Activated T-cell treated with anti-CD3 and anti-CD28 coated beads, Interleukin-2, amount 50 U/mL, for 24 hours (primary cell): ENCODE results near the gene RP9.
A peak's percentile ranks its signal among the peaks of the same experiment; 100 is the strongest.
"Not testable (repeated sequence)": the region's sequence is repeated elsewhere in the genome, so short reads cannot be mapped to it uniquely, and the experiment has no call there.

ENCODE experiments used
- DNase-seq: peaks from one replicate; pipeline ENCODE4 v3.0.0-alpha.2; 2020
- H3K27ac Mint-ChIP-seq: 2 replicates; pipeline ENCODE4 v1.8.0; 2020; ENCODE audit warnings: mild to moderate bottlenecking, mixed read lengths
- H3K27me3 Mint-ChIP-seq: 2 replicates; pipeline ENCODE4 v1.8.0; 2020; ENCODE audit warnings: mixed read lengths
- H3K36me3 Mint-ChIP-seq: 2 replicates; pipeline ENCODE4 v1.8.0; 2020; ENCODE audit warnings: low read depth, mixed read lengths
- H3K4me1 Mint-ChIP-seq: 2 replicates; pipeline ENCODE4 v1.8.0; 2020; ENCODE audit warnings: low read depth, mixed read lengths
- H3K4me3 Mint-ChIP-seq: 2 replicates; pipeline ENCODE4 v1.8.0; 2020; ENCODE audit warnings: mild to moderate bottlenecking, moderate library complexity, mixed read lengths
- H3K9me3 Mint-ChIP-seq: 2 replicates; pipeline ENCODE4 v1.8.0; 2020; ENCODE audit warnings: mixed read lengths

Gene RP9

DNA sequence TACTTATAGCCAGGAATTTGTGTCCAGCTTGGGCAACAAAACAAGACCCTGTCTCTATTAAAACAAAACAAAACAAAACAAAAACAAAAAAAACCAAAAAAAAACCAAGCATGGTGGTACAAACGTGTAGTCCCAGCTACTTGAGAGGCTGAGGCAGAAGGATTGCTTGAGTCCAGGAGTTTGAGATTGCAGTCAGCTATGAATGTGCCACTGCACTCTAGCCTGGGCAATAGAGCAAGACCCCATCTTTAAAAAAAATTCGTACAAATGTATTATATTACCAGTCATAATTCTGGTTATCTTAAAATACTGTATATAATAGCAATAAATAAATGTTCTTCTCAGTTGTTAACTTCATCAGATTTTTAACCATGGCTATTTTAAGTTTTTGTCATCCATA lies 17.9 kb upstream of the RP9 start:
- H3K36me3 Mint-ChIP-seq: peaks cover 7% of the 10 kb centered on the region
- peaks cover 2% of the 10 kb centered on the region for H3K27me3 Mint-ChIP-seq
- no peak overlapping the region for H3K4me3 Mint-ChIP-seq
- no peaks in the 10 kb centered on the region for H3K9me3 Mint-ChIP-seq
- no peak for DNase-seq
- H3K4me1 Mint-ChIP-seq: peaks cover 22% of the 10 kb centered on the region
- no peak overlapping the region for H3K27ac Mint-ChIP-seq

- Mint-ChIP-seq H3K27me3 (peaks cover 19% of the 10 kb centered on the region), H3K9me3 (peaks cover 4% of the 10 kb centered on the region), H3K4me3 (no peak overlapping the region), H3K4me1 (no peaks in the 10 kb centered on the region), H3K27ac (no peak overlapping the region), H3K36me3 (no peaks in the 10 kb centered on the region)
- no peak for DNase-seq
These were observed 9.2 kb upstream of the RP9 start for GRCh38 chr7:33118383-33118782.

DNA sequence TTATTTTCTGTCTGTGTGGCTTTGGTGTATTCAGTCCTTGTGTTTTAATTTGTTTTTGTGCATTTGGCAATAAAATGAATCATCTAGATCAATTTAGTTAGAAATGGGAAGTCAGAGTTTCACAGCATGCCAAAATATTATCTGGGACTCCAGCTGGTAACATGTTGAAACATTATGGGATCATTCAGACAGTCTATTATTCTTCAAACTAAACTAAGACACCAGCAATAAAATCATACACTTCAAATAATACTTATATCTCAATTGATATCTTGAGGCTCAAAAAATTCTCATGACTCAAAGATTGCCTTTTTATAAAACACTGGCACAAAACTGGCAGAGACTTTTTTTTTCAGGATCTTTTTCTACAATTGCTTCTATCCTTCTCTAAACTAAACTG lies 5.8 kb upstream of the RP9 start:
- Mint-ChIP-seq H3K27ac (no peak overlapping the region), H3K27me3 (peaks cover 4% of the 10 kb centered on the region), H3K36me3 (no peaks in the 10 kb centered on the region), H3K4me3 (no peak overlapping the region), H3K4me1 (peaks cover 3% of the 10 kb centered on the region), H3K9me3 (peaks cover 4% of the 10 kb centered on the region)
- DNase-seq: no peak

DNA sequence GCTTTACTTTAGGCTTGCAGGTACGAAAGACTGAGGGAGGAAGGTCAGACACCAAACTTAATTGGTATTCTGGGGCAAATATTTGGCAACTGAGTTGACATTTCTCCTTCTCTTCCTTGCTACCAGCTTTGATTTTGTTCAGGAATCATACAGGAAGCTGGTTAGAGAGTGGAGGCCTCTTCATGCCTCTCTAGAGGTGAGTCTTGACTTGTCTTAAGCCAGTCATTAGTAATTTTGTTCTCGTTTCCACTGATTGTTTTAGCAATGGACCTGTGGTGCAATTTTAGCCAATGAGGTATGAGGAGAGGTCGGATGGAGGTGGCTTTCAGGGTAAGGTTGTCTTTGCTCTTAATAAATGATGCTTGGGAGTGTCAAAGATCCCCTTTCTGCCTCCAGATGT lies 2.4 kb upstream of the RP9 start:
- no peak for DNase-seq
- Mint-ChIP-seq H3K27me3 (no peaks in the 10 kb centered on the region), H3K4me3 (no peak overlapping the region), H3K4me1 (peaks cover 25% of the 10 kb centered on the region), H3K9me3 (no peaks in the 10 kb centered on the region), H3K36me3 (peaks cover 5% of the 10 kb centered on the region), H3K27ac (no peak overlapping the region)

DNA sequence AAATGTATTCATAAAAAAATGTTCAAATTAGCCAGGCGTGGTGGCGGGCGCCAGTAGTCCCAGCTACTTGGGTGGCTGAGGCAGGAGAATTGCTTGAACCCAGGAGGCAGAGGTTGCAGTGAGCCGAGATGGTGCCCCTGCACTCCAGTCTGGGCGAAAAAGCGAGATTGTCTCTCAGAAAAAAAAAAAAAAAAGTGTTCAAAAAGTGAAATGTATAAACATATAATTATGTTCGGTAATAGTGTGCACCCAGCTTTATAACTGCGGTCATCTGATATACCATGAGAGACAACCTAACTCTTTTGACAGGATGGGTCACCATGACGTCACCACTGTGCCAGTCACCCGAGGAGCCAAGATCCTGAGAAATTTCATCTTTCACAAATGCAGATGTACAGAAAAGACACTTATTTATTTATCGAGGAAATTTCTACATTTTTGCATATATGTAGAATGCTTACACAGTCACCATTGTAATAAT lies 594 bp upstream of the RP9 start:
- Mint-ChIP-seq H3K4me3 (peak overlapping the region; percentile 92), H3K27ac (peak overlapping the region; percentile 57), H3K36me3 (peaks cover 11% of the 10 kb centered on the region), H3K27me3 (no peaks in the 10 kb centered on the region), H3K4me1 (peaks cover 38% of the 10 kb centered on the region), H3K9me3 (no peaks in the 10 kb centered on the region)
- DNase-seq: no peak

DNA sequence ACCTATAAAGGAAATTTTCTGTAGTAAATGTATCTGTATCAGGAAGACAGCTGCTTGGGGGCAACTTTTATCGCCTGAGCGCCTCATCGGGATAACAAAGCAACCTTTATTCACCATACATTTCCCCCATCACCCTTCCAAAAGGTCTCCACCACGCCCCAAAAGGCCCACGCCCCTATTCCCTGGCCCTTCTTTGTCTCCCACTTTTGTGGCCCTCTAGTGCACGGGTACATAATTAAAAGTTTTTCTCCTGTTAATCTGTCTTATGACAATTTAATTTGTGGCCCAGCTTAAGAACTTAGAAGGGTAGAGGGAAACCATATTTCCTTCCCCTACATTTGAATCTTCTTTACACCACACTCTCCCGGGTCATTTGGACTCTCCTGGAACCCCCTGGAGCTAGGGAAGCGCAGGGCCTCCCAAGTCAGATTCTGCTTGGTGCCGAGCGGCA lies 625 bp downstream of the RP9 start:
- Mint-ChIP-seq H3K27me3 (no peaks in the 10 kb centered on the region), H3K4me1 (peaks cover 42% of the 10 kb centered on the region), H3K27ac (peak overlapping the region; percentile 85), H3K36me3 (peaks cover 21% of the 10 kb centered on the region), H3K9me3 (no peaks in the 10 kb centered on the region), H3K4me3 (peak overlapping the region; percentile 92)
- DNase-seq: no peak

- Mint-ChIP-seq H3K27ac (peak overlapping the region; percentile 85), H3K36me3 (peaks cover 33% of the 10 kb centered on the region), H3K9me3 (no peaks in the 10 kb centered on the region), H3K27me3 (no peaks in the 10 kb centered on the region), H3K4me1 (peaks cover 42% of the 10 kb centered on the region), H3K4me3 (peak overlapping the region; percentile 92)
- no peak for DNase-seq
These were observed 1.8 kb downstream of the RP9 start for GRCh38 chr7:33107136-33108066.

DNA sequence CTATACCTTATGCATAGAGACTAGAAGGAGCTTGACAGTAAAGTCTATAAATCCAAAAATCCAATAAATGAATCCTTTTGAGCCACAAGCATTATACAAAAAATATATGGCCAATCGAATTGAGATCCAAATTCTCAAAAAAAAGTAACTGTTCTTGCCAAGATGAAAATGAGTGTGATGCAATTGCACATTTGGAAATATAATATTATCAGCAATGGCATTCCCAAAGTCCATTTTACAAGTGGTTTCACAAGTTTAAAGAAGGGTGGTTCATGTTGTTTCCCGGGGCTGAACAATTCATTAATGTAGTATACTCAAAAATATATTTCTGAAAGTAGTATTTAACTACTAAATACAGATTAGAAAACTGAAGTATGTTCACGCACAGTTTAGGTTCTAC lies 7.3 kb downstream of the RP9 start:
- Mint-ChIP-seq H3K27ac (no peak overlapping the region), H3K36me3 (peaks cover 80% of the 10 kb centered on the region), H3K4me1 (peaks cover 21% of the 10 kb centered on the region), H3K4me3 (no peak overlapping the region), H3K9me3 (no peaks in the 10 kb centered on the region), H3K27me3 (no peaks in the 10 kb centered on the region)
- DNase-seq: no peak

GRCh38 chr7:33100770-33101169 lies 8.4 kb downstream of the RP9 start:
- peaks cover 91% of the 10 kb centered on the region for H3K36me3 Mint-ChIP-seq
- H3K4me3 Mint-ChIP-seq: no peak overlapping the region
- DNase-seq: no peak
- H3K27ac Mint-ChIP-seq: peak overlapping the region; percentile 8
- no peaks in the 10 kb centered on the region for H3K27me3 Mint-ChIP-seq
- peaks cover 13% of the 10 kb centered on the region for H3K4me1 Mint-ChIP-seq
- H3K9me3 Mint-ChIP-seq: no peaks in the 10 kb centered on the region

DNA sequence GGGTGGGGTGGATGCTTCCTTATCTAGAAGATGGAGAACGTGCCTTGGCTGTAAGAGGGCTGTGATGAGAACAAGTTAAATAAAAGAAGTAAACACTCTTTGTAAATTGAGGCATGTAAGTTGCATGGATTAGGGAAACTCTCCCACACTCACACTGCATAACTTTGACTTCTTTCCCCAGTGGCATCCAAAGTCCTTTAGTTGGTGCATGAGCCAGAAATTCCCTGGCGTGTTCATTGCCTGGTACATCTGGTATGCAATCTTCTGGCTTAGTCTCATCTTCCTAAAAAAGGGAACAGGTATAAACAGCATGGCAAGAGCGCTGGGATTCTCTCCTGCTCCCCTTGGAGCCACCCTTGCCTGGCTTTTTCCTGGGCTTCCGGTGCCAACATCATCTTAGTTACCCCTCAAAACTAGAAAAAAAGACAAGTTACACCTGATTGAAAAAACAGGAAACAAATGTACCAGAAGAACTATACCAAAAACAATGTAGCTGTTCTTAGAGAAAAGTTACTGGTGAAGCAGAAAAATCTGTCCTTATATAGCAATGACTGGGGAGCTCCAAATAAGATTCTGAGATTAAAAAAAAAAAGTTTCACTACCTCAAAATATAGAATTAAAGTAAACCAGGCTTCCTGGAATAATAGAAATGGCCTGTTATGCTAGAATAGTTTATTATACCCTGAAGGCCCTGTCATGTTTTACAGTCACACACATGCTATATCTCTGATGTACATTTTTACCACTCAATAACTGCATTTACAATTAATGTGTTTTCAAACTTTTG lies 9.9 kb downstream of the RP9 start:
- Mint-ChIP-seq H3K9me3 (no peaks in the 10 kb centered on the region), H3K4me3 (no peak overlapping the region), H3K4me1 (peaks cover 4% of the 10 kb centered on the region), H3K36me3 (peaks cover 94% of the 10 kb centered on the region), H3K27ac (peak overlapping the region; percentile 55), H3K27me3 (no peaks in the 10 kb centered on the region)
- no peak for DNase-seq

DNA sequence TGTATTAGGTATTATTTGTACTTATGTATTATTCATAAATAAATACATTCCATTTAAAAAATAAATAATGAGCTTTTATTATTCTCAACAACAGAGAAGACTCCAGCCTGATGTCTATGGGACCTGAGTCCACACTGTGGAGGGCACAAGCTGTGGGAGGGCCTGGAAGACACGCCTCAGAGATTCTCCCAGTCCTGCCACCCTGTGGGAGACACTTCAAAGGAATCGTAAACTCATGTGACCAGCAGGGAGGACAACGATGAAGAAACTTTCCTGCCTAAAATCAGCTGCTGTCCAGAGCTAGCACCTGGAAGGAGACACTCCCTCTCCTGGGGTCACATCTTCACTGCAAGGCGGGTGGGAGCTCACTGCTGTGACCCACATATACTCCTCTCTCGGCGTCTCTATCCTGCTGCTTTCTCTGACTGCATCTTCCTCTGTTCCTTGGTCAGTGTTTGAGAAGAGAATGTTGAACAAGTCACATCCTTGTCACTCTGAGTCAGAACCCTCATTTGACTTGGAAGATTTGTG lies 14.4 kb downstream of the RP9 start:
- DNase-seq: not testable (repeated sequence)

DNA sequence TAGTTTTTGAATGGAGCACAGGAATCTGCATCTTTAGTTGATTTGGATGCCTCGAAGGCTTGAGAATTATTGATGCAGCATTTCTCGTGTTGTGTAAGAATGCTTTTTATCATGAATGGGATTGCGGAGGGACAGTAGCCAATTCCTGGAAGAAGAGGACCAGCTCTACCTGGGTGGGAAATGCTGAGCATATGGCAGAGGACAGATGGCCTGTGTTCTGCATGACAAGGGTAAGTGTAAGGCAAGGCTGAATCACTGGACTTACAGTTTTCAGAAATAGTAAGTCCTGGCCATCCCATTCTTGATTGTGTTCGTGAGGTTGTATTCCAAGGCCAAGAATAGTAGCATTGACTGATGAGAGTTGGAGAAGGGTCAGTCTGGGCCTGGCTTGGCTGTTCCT lies 15.9 kb downstream of the RP9 start:
- Mint-ChIP-seq H3K27ac (no peak overlapping the region), H3K27me3 (no peaks in the 10 kb centered on the region), H3K4me3 (no peak overlapping the region), H3K9me3 (no peaks in the 10 kb centered on the region), H3K4me1 (no peaks in the 10 kb centered on the region), H3K36me3 (peaks cover 54% of the 10 kb centered on the region)
- DNase-seq: no peak

More for the DNA sequence above, 14.4 kb downstream of the RP9 start:
- not testable (repeated sequence) for H3K4me3 Mint-ChIP-seq, H3K27me3 Mint-ChIP-seq, H3K4me1 Mint-ChIP-seq, H3K27ac Mint-ChIP-seq, H3K9me3 Mint-ChIP-seq
- H3K36me3 Mint-ChIP-seq: peaks cover 69% of the 10 kb centered on the region

DNA sequence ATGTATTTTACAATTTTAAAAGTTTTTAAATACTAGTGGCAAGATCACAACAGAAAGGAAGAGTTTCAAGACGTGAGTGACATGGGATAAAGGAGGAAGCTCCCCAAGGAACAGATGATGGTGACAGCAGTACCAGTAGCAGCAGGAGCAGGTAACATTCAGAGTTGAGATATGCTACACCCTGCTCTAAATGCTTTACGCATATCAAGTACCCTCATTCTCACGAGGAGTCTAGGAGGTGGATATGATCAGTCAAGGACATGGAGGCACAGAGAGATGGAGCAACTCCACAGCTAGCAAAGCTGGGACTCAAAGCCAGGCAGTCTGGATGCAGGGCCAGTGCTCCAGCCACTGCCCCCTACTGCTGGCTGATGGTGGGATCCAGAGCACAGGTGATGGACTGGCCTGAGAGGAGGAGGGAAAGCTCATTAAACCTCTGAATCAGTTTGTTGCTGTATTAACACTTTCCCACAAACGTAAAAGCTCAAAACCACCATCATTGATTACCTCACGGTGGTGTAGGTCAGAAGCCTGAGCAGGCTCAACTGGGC lies 17.5 kb downstream of the RP9 start:
- Mint-ChIP-seq H3K27me3 (no peaks in the 10 kb centered on the region), H3K27ac (no peak overlapping the region), H3K4me1 (no peaks in the 10 kb centered on the region), H3K4me3 (no peak overlapping the region), H3K36me3 (peaks cover 38% of the 10 kb centered on the region), H3K9me3 (no peaks in the 10 kb centered on the region)
- no peak for DNase-seq

DNA sequence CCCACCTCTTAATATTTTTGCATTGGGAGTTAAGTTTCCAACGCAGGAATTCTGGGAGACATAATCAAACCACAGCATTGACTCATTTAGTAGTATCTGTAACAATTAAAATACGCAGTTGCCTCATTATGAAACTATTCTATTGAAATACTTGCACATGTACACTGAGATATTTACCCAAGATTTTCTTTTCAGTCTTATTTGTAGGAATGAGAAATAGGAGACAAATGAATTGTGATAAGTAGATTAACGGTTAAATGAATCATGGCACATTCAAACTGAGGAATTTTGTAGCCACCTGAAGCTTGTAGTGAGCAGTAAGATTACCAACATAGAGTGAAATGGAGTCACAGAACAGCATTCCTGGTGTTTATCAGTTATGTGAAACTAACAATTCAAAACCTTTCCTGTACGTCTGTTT lies 18.1 kb downstream of the RP9 start:
- no peak for DNase-seq
- Mint-ChIP-seq H3K27ac (no peak overlapping the region), H3K4me3 (no peak overlapping the region), H3K27me3 (no peaks in the 10 kb centered on the region), H3K36me3 (peaks cover 32% of the 10 kb centered on the region), H3K9me3 (no peaks in the 10 kb centered on the region), H3K4me1 (no peaks in the 10 kb centered on the region)
